Upper lobe of left lung (tissue), 4 donors: ENCODE measurements around the gene RASGRF1.

Experiments used
- POLR2A ChIP-seq, 4 donors: fragments of 450-650 bp; IDR thresholded peaks; one replicate each; pipeline ENCODE4 v1.5.1; 2016 to 2017; ENCODE audit warnings: antibody characterized with exemption in 4 of 4, mild to moderate bottlenecking in 2 of 4
- POLR2AphosphoS5 ChIP-seq, 2 donors: sonication (generic); formaldehyde crosslinking; IDR thresholded peaks; one replicate each; pipeline ENCODE4 v1.5.1; 2017; ENCODE audit warnings: antibody characterized with exemption in 2 of 2
- TF ChIP-seq, protein P1 (sequence below), 6 experiments: fragments of 450-650 bp in 4 of 6; fragments of 200-600 bp in 2 of 6; sonication (generic) in 2 of 6; IDR thresholded peaks; one replicate each; pipeline ENCODE4 v1.5.1; 2016 to 2019; ENCODE audit warnings: antibody characterized with exemption in 6 of 6

DNA sequence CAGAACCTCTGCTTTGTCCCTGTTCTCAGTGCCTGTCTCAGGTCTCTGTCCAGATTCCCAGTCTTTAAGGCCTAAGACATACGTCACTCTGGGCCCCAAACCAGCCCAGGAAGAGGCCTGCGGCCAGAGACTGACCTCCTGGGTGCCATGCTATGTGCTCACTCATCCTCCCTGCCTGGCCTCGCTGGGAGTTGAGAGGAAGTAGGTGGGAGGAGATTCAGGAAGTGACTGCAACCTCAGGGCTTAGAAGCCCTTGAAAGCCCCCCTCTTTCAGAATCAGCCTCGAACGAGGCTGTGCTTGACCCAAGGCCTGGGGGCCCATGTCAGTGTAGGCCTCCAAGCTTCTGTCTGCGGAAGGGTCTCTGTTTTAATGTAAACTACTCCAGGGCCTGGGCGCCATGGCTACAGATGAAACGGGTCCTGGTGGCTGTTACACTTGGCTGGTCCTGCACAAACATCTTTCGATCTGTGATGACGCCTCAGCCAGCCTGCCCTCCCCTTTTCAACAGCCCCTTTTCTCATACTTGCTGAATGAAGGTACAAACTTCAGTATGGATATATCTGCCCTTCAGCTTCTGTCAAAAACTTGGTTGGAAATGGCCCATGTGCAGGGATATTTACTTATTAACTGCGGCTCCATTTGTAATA, 11.7 kb downstream of the RASGRF1 start:
- TF ChIP-seq, protein P1, sequence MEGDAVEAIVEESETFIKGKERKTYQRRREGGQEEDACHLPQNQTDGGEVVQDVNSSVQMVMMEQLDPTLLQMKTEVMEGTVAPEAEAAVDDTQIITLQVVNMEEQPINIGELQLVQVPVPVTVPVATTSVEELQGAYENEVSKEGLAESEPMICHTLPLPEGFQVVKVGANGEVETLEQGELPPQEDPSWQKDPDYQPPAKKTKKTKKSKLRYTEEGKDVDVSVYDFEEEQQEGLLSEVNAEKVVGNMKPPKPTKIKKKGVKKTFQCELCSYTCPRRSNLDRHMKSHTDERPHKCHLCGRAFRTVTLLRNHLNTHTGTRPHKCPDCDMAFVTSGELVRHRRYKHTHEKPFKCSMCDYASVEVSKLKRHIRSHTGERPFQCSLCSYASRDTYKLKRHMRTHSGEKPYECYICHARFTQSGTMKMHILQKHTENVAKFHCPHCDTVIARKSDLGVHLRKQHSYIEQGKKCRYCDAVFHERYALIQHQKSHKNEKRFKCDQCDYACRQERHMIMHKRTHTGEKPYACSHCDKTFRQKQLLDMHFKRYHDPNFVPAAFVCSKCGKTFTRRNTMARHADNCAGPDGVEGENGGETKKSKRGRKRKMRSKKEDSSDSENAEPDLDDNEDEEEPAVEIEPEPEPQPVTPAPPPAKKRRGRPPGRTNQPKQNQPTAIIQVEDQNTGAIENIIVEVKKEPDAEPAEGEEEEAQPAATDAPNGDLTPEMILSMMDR (IDR thresholded peaks at IDR 0.05), result no peak
- TF ChIP-seq POLR2A (IDR thresholded peaks at IDR 0.05) (no peak), POLR2AphosphoS5 (IDR thresholded peaks at IDR 0.05) (no peak)
